Measurements from ENCODE around the gene ZRANB2. TPM values are rescaled to one million over a fixed set of nuclear protein-coding genes. Genes with fewer than 3 reads are reported as not detected.

The ZRANB2 gene
- total and polyA plus RNA-seq, 2 donors = 101 to 119 TPM

DNA sequence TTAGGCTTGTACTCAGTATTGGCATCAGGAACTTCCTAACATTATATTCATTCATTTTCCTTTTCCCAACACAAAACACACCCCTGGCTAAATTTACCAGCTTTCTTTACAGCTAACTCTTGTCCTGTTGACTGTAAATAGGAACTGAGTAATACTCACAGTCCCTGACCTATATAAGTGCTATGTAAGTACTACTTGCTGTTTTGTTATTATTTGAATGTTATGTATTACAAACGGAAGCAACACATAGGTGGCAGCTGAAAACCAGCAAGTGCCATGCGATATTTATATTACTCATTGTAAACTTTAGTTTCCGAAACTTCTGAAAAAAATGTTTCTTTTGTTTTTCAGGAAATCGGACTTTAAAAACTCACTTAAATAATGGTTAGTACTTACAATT is 54.7 kb downstream of the ZRANB2 start:
- 96% methylated on average over 4 of the region's 4 CpGs for WGBS
- no peak for DNase-seq (ENCODE audit: low read depth in 6 of 9, low spot score in 9 of 9)
- H3K27ac ChIP-seq (ENCODE audit: low read depth in 1 of 2, low read length in 1 of 2) = no peak overlapping the region
- no peaks in the 10 kb centered on the region for H3K9me3 ChIP-seq (ENCODE audit: control insufficient read depth in 2 of 2, insufficient read depth in 1 of 2, low read length in 1 of 2)
- no peaks in the 10 kb centered on the region for H3K27me3 ChIP-seq (ENCODE audit: control insufficient read depth in 2 of 2, insufficient read depth in 1 of 2, low read length in 1 of 2)
- H3K4me1 ChIP-seq (ENCODE audit: control insufficient read depth in 2 of 2, insufficient read depth in 2 of 2, low read length in 2 of 2) = no peaks in the 10 kb centered on the region
- H3K36me3 ChIP-seq (ENCODE audit: control insufficient read depth in 2 of 2, insufficient read depth in 2 of 2, low read length in 1 of 2) = no peaks in the 10 kb centered on the region
- no peak overlapping the region for H3K4me3 ChIP-seq (ENCODE audit: low read length in 2 of 2)

DNA sequence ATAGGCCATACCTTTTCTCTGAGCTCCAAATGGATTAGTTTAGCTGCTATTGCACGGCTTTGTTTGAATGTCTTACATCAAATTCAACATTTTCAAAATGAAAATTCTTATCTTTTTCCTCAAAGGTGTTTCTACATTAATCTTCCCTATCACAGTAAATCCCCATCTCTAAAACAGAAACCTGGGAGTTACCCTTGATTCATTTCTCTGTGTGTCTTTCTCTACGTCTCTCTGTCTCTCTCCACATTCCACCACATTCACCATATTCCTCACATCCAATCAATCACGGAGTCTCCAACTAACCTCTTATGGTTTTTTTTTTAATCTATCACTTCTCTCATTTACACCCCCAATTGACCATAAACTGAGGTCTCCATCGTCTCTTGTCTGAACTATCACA is 57.3 kb downstream of the ZRANB2 start:
- H3K4me1 ChIP-seq (ENCODE audit: control insufficient read depth in 2 of 2, insufficient read depth in 2 of 2, low read length in 2 of 2) = no peaks in the 10 kb centered on the region
- 94% methylated on average over 4 of the region's 4 CpGs for WGBS
- DNase-seq (ENCODE audit: low read depth in 6 of 9, low spot score in 9 of 9) = no peak
- H3K27me3 ChIP-seq (ENCODE audit: control insufficient read depth in 2 of 2, insufficient read depth in 1 of 2, low read length in 1 of 2) = no peaks in the 10 kb centered on the region
- H3K27ac ChIP-seq (ENCODE audit: low read depth in 1 of 2, low read length in 1 of 2) = no peak overlapping the region
- no peaks in the 10 kb centered on the region for H3K9me3 ChIP-seq (ENCODE audit: control insufficient read depth in 2 of 2, insufficient read depth in 1 of 2, low read length in 1 of 2)
- H3K36me3 ChIP-seq (ENCODE audit: control insufficient read depth in 2 of 2, insufficient read depth in 2 of 2, low read length in 1 of 2) = no peaks in the 10 kb centered on the region
- H3K4me3 ChIP-seq (ENCODE audit: low read length in 2 of 2) = no peak overlapping the region

DNA sequence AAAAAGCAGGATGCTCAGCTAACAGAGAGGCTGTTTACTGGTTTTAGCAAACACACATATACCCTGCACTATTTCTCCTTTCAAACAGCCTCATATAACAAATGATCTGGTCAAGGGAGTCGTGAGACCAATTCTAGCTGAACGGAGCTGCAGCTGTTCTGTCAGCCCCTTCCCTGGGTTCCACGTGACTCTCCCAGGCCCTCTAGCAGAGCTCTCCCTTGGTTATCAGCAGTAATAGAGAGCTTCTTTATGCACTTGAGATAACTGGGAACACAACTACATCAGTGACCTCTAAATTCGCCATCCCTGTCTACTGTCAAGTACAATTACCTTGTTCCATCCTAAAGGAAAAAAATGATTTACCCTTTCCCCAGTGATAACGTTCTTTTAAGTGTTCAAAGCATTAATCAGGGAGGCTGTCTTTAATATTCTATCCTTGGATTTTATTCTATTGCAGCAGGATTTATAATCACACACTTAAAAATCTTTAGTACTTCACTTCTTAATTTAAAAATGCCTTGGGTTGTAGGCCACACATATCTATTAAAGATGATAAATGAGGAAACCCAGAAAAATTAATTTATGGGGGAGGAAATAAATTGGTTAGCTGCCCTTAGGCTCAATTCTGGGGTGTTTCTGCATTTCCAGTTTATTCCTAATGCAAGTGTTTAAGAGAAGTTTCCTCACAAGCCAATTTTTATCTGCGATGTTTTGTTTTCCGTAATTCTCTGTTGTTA is 61.4 kb downstream of the ZRANB2 start:
- Histone ChIP-seq H3K4me3 (ENCODE audit: low read length in 2 of 2) (no peak overlapping the region), H3K27ac (ENCODE audit: low read depth in 1 of 2, low read length in 1 of 2) (no peak overlapping the region), H3K36me3 (ENCODE audit: control insufficient read depth in 2 of 2, insufficient read depth in 2 of 2, low read length in 1 of 2) (no peaks in the 10 kb centered on the region), H3K9me3 (ENCODE audit: control insufficient read depth in 2 of 2, insufficient read depth in 1 of 2, low read length in 1 of 2) (no peaks in the 10 kb centered on the region), H3K4me1 (ENCODE audit: control insufficient read depth in 2 of 2, insufficient read depth in 2 of 2, low read length in 2 of 2) (no peaks in the 10 kb centered on the region), H3K27me3 (ENCODE audit: control insufficient read depth in 2 of 2, insufficient read depth in 1 of 2, low read length in 1 of 2) (no peaks in the 10 kb centered on the region)
- no peak for DNase-seq (ENCODE audit: low read depth in 6 of 9, low spot score in 9 of 9)
- WGBS = 95% methylated on average over 7 of the region's 7 CpGs

DNA sequence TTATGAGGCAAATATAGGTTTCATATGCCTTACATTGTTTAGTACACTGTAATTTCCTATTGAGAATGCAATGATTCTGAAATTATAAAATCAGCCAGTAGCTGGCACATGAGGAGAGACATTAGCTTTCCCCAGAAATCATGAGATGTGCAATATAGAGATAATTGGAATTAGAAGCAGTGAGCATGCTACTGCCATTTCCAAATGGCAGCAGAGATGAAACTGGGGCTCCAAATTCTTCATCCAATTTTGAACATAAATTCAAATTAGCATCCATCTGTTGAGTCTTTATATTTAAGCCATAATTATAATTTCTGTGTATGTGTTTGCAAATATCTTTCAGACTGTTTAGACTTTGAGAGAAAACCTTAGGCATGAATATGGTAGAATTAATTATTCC is 62.0 kb downstream of the ZRANB2 start:
- no peaks in the 10 kb centered on the region for H3K27me3 ChIP-seq (ENCODE audit: control insufficient read depth in 2 of 2, insufficient read depth in 1 of 2, low read length in 1 of 2)
- no peak overlapping the region for H3K4me3 ChIP-seq (ENCODE audit: low read length in 2 of 2)
- no peak for DNase-seq (ENCODE audit: low read depth in 6 of 9, low spot score in 9 of 9)
- H3K4me1 ChIP-seq (ENCODE audit: control insufficient read depth in 2 of 2, insufficient read depth in 2 of 2, low read length in 2 of 2) = no peaks in the 10 kb centered on the region
- no peaks in the 10 kb centered on the region for H3K36me3 ChIP-seq (ENCODE audit: control insufficient read depth in 2 of 2, insufficient read depth in 2 of 2, low read length in 1 of 2)
- no peak overlapping the region for H3K27ac ChIP-seq (ENCODE audit: low read depth in 1 of 2, low read length in 1 of 2)
- H3K9me3 ChIP-seq (ENCODE audit: control insufficient read depth in 2 of 2, insufficient read depth in 1 of 2, low read length in 1 of 2) = no peaks in the 10 kb centered on the region

DNA sequence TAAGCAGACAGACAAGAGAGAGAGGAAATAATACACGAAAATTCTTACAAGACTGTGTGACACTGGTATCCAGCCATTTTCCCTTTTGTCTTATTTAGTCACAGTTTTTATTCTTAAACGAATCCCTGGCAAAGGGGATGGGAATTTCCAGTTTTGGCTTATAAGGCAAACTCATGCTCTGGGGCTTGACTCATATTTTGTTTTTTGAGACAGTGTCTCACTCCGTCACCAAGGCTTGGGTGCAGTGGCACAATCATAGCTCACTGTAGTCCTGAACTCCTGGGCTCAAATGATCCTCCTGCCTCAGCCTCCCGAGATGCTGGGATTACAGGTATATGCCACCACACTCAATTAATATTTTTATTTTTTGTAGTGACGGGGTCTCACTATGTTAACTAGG is 65.1 kb downstream of the ZRANB2 start:
- Histone ChIP-seq H3K4me1 (ENCODE audit: control insufficient read depth in 2 of 2, insufficient read depth in 2 of 2, low read length in 2 of 2) (no peaks in the 10 kb centered on the region), H3K4me3 (ENCODE audit: low read length in 2 of 2) (no peak overlapping the region), H3K36me3 (ENCODE audit: control insufficient read depth in 2 of 2, insufficient read depth in 2 of 2, low read length in 1 of 2) (no peaks in the 10 kb centered on the region), H3K27ac (ENCODE audit: low read depth in 1 of 2, low read length in 1 of 2) (no peak overlapping the region), H3K27me3 (ENCODE audit: control insufficient read depth in 2 of 2, insufficient read depth in 1 of 2, low read length in 1 of 2) (no peaks in the 10 kb centered on the region), H3K9me3 (ENCODE audit: control insufficient read depth in 2 of 2, insufficient read depth in 1 of 2, low read length in 1 of 2) (no peaks in the 10 kb centered on the region)
- WGBS = 93% methylated on average over 5 of the region's 5 CpGs
- DNase-seq (ENCODE audit: low read depth in 6 of 9, low spot score in 9 of 9) = no peak

DNA sequence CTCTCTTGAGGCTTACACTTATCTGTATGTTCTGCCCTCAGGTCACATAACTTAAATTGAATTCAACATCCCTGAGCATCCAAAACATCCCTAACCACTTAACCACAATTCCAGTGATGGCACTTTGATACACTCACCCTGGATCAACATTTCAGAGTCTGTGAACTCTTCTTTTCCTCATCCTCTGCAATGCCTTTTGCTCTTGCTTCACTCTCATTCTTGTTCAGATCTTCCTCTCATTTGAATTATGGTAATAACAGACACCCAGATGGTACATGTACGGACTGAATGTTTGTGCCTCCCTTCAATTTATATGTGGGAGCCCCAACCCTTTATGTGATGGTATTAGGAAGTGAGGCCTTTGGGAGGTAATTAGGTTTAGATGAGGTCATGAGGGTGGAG is 66.7 kb downstream of the ZRANB2 start:
- Histone ChIP-seq H3K27me3 (ENCODE audit: control insufficient read depth in 2 of 2, insufficient read depth in 1 of 2, low read length in 1 of 2) (no peaks in the 10 kb centered on the region), H3K36me3 (ENCODE audit: control insufficient read depth in 2 of 2, insufficient read depth in 2 of 2, low read length in 1 of 2) (no peaks in the 10 kb centered on the region), H3K4me3 (ENCODE audit: low read length in 2 of 2) (no peak overlapping the region), H3K4me1 (ENCODE audit: control insufficient read depth in 2 of 2, insufficient read depth in 2 of 2, low read length in 2 of 2) (no peaks in the 10 kb centered on the region), H3K27ac (ENCODE audit: low read depth in 1 of 2, low read length in 1 of 2) (no peak overlapping the region), H3K9me3 (ENCODE audit: control insufficient read depth in 2 of 2, insufficient read depth in 1 of 2, low read length in 1 of 2) (no peaks in the 10 kb centered on the region)
- WGBS = 97% methylated on average over 1 of the region's 1 CpG
- DNase-seq (ENCODE audit: low read depth in 6 of 9, low spot score in 9 of 9) = no peak

Other genes starting within 250 kb of the ZRANB2 start
- 0.57 TPM for gene PTGER3, start 33.2 kb downstream of the ZRANB2 start, total RNA-seq
- gene PTGER3, start 33.2 kb downstream of the ZRANB2 start, polyA plus RNA-seq = 1.8 TPM

Measured in thymus (tissue), 11 donors.